SK-N-SH treated with all-trans-retinoic acid at 6 μM for 48 hours (cell line): ENCODE results near the gene CHKB.

Source experiments
- GLIS3 ChIP-seq: fragments of 250-450 bp; sonication (Bioruptor Pico); IDR thresholded peaks from 2 replicates; pipeline ENCODE4 v1.5.0; 2020; ENCODE audit warnings: mild to moderate bottlenecking, moderate library complexity
- ZFP3 ChIP-seq: fragments of 250-450 bp; sonication (Bioruptor Pico); IDR thresholded peaks from 2 replicates; pipeline ENCODE4 v1.5.0; 2020; ENCODE audit warnings: mild to moderate bottlenecking, moderate library complexity
- ZFP30 ChIP-seq: fragments of 450-650 bp; formaldehyde crosslinking; IDR thresholded peaks from 2 replicates; pipeline ENCODE4 v1.5.0; 2022; ENCODE audit warnings: mild to moderate bottlenecking, moderate library complexity
- ZNF70 ChIP-seq: fragments of 450-650 bp; formaldehyde crosslinking; IDR thresholded peaks from 2 replicates; pipeline ENCODE4 v1.5.0; 2020; ENCODE audit warnings: mild to moderate bottlenecking, moderate library complexity
- ZNF8 ChIP-seq: fragments of 450-650 bp; formaldehyde crosslinking; IDR thresholded peaks from 2 replicates; pipeline ENCODE4 v1.5.0; 2020; ENCODE audit warnings: mild to moderate bottlenecking, moderate library complexity

- TF ChIP-seq ZNF8: no peak
- TF ChIP-seq ZFP30: no peak
- TF ChIP-seq GLIS3 (CRISPR knock-in tag): no peak
- TF ChIP-seq ZNF70 (CRISPR knock-in tag): no peak
- no peak for TF ChIP-seq ZFP3 (CRISPR knock-in tag)
These were observed 8.9 kb downstream of the CHKB start for GRCh38 chr22:50573491-50574382.
